Activated CD4-positive, alpha-beta T cell treated with anti-CD3 and anti-CD28 coated beads, Interleukin-2, amount 10 ng/mL, durations not matched to agents 7 days and 5 days (primary cell): Measurements from ENCODE around the gene TSC22D3. TPM values are rescaled to one million over a fixed set of nuclear protein-coding genes. Genes with fewer than 3 reads are reported as not detected.

Experiments used
- CTCF ChIA-PET: fragments of 350-600 bp; sonication (Branson Sonifier 250); formaldehyde crosslinking; loops from one replicate; lab custom pipeline; 2021; ENCODE audit warnings: antibody characterized with exemption; lab: Charles Lee
- POLR2A ChIA-PET: fragments of 350-600 bp; sonication (Branson Sonifier 250); formaldehyde crosslinking; loops from one replicate; lab custom pipeline; 2021; ENCODE audit warnings: antibody characterized with exemption; lab: Charles Lee
- DNase-seq: peaks from one replicate; pipeline ENCODE4 v3.0.0-alpha.2; 2020
- H3K27ac Mint-ChIP-seq: one replicate; pipeline ENCODE4 v1.8.0; 2021; ENCODE audit warnings: mild to moderate bottlenecking, moderate library complexity, mixed read lengths
- H3K27me3 Mint-ChIP-seq: one replicate; pipeline ENCODE4 v1.8.0; 2021; ENCODE audit warnings: mixed read lengths
- H3K36me3 Mint-ChIP-seq: one replicate; pipeline ENCODE4 v1.8.0; 2021; ENCODE audit warnings: low read depth, mixed read lengths
- H3K4me1 Mint-ChIP-seq: one replicate; pipeline ENCODE4 v1.8.0; 2021; ENCODE audit warnings: mixed read lengths
- H3K4me3 Mint-ChIP-seq: one replicate; pipeline ENCODE4 v1.8.0; 2021; ENCODE audit warnings: mild to moderate bottlenecking, moderate library complexity, mixed read lengths
- H3K9me3 Mint-ChIP-seq: one replicate; pipeline ENCODE4 v1.8.0; 2021; ENCODE audit warnings: mixed read lengths
- total RNA-seq, 2 experiments: library from RNA; stranded (reverse); gene quantifications; one replicate each; pipeline ENCODE4 v1.2.3, GENCODE V29; 2021

TSC22D3 gene
- total RNA-seq, 2 experiments from 2014 or later, result 36.5 to 41.9 TPM

DNA sequence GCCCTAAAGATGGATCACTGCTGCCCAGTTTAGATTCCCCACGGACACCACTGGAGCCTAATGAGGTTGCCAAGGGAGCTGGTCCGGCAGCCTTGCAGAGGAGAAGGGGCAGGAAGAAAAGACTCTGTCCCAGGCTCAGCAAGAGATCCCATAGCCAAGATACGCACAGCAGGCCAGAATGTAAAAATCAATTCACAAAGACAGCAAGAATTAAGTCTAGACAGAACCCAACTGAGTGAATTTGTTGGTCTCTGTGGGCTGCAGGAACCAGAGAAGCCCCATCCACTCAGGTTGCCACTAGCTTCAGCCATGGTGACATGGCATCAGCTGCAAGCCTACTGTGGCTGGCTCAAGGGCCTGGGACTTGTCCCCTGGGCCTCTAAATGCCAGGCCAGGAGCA lies 22.9 kb downstream of the TSC22D3 start:
- CTCF ChIA-PET, result interaction anchor here (1.1 to 1.4 kb wide), 4 partner anchors 9 to 87 kb away, joined by 3 to 4 read pairs (median 3); partner anchors contain the start of gene NCBP2L
- Mint-ChIP-seq H3K27ac (no peak overlapping the region), H3K27me3 (no peaks in the 10 kb centered on the region), H3K4me3 (no peak overlapping the region), H3K9me3 (no peaks in the 10 kb centered on the region), H3K36me3 (no peaks in the 10 kb centered on the region), H3K4me1 (peaks cover 8% of the 10 kb centered on the region)
- POLR2A ChIA-PET, result interaction anchor here (0.7 kb wide), 1 partner anchor 10 kb away, joined by 3 read pairs; no protein-coding TSS in a partner anchor
- DNase-seq, result no peak

DNA sequence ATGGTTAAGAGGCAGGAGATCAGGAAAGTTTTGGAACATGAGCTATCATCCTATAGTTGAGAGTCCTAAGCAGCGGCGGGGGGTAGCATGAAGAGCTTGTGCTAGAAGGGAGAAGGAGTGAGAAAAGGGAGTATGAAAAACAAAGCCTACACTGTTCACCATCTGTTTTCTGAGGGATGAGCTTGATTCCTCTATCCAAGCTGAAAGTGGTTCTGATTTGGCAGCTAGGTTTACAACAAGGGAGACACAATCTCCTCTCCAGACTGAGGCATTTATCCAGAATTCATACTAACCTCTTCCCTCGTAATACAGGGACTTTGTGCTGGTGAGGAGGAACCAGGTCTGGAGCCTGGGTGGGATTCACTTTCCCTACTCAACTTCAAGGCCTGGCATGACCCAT lies 23.5 kb downstream of the TSC22D3 start:
- DNase-seq, result no peak
- POLR2A ChIA-PET, result interaction anchor here (0.7 kb wide), 1 partner anchor 10 kb away, joined by 3 read pairs; no protein-coding TSS in a partner anchor
- Mint-ChIP-seq H3K9me3 (no peaks in the 10 kb centered on the region), H3K27me3 (no peaks in the 10 kb centered on the region), H3K4me1 (peaks cover 8% of the 10 kb centered on the region), H3K36me3 (no peaks in the 10 kb centered on the region), H3K4me3 (no peak overlapping the region), H3K27ac (no peak overlapping the region)
- CTCF ChIA-PET, result interaction anchor here (1.1 to 2.7 kb wide), 5 partner anchors 10 to 87 kb away, joined by 3 to 8 read pairs (median 3); partner anchors contain the start of gene NCBP2L

DNA sequence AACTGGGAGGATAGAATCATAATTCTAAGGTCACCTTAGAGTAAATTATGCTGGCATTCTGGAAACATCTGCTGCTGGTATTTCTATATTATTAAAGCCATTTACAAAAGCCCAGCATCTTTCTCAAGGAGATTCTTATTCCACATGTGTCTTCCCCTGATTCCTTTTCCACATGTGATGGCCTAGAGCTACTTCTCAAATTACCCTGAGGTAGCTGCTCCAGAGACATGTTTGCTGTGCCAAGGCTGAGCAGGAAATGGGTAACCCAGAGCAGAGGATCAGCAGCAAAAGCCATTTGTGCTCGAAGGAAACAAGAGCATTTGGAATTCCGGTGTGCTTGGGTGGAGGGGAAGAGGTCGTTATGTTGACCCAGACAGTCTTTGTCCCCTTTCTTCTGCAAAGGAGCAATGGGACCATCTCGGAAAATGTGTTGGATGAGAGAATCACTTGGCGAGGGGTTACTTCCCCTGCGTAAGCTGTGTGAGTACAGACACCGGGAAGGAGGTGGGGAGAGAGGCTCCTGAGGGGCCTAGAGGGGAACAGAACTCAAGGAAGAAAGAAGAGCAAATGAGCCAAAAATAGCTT lies 24.6 kb downstream of the TSC22D3 start:
- DNase-seq, result no peak
- H3K4me3 Mint-ChIP-seq, result no peak overlapping the region
- CTCF ChIA-PET, result interaction anchor here (0.7 to 2.7 kb wide), 3 partner anchors 13 to 33 kb away, joined by 3 to 8 read pairs (median 4); no protein-coding TSS in a partner anchor
- POLR2A ChIA-PET, result no interaction called here
- no peaks in the 10 kb centered on the region for H3K27me3 Mint-ChIP-seq
- no peak overlapping the region for H3K27ac Mint-ChIP-seq
- H3K36me3 Mint-ChIP-seq, result no peaks in the 10 kb centered on the region
- H3K9me3 Mint-ChIP-seq, result no peaks in the 10 kb centered on the region
- peaks cover 8% of the 10 kb centered on the region for H3K4me1 Mint-ChIP-seq

DNA sequence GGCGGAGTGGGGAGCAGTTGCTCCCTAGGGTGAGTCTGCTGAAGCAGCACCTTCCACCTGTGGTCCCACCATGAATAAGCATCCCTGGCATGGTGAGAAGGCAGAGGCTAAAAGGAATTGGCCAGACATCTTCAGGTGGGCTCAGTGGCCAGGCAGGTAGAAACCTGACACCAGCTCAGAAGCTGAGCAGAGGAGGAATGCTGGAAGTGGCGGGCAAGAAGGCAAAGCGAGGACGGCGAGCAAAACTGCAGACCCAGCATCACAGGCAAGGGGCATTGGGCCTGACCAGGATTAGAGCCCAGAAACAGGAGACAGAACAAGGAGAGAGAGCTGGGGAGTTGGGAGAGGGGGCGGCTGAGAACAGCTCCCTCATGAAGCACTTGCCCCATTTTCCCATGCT lies 25.3 kb downstream of the TSC22D3 start:
- H3K36me3 Mint-ChIP-seq, result no peaks in the 10 kb centered on the region
- no peak for DNase-seq
- CTCF ChIA-PET, result interaction anchor here (1.3 to 2.7 kb wide), 2 partner anchors 13 to 33 kb away, joined by 4 to 8 read pairs; no protein-coding TSS in a partner anchor
- POLR2A ChIA-PET, result no interaction called here
- H3K4me1 Mint-ChIP-seq, result peaks cover 2% of the 10 kb centered on the region
- no peak overlapping the region for H3K27ac Mint-ChIP-seq
- no peaks in the 10 kb centered on the region for H3K27me3 Mint-ChIP-seq
- H3K9me3 Mint-ChIP-seq, result no peaks in the 10 kb centered on the region
- no peak overlapping the region for H3K4me3 Mint-ChIP-seq

DNA sequence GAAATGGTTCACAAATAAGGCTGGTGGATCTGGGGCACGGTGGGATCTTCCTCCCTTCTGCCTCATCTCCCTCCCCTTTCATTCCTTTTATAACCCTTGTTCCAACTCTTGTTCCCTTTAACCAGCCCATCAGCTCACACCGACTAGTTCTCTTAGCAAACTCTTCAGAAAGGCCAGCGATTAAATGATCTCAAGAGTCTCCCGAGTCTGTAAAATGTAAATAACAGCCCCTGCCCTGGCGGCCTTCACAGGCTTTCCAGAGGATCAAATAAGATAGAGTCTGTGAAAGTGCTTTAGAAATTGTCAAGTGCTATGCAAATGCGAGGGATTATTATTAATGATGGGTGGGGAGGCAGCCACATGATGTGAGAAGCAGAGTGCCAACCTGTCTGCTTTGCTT lies 27.1 kb downstream of the TSC22D3 start:
- ChIA-PET CTCF (interaction anchor here (1.2 kb wide), 1 partner anchor 10 kb away, joined by 3 read pairs; no protein-coding TSS in a partner anchor), POLR2A (no interaction called here)
- H3K27ac Mint-ChIP-seq, result peak overlapping the region; percentile 46
- no peaks in the 10 kb centered on the region for H3K4me1 Mint-ChIP-seq
- H3K9me3 Mint-ChIP-seq, result no peaks in the 10 kb centered on the region
- no peaks in the 10 kb centered on the region for H3K27me3 Mint-ChIP-seq
- H3K4me3 Mint-ChIP-seq, result no peak overlapping the region
- H3K36me3 Mint-ChIP-seq, result no peaks in the 10 kb centered on the region
- no peak for DNase-seq

DNA sequence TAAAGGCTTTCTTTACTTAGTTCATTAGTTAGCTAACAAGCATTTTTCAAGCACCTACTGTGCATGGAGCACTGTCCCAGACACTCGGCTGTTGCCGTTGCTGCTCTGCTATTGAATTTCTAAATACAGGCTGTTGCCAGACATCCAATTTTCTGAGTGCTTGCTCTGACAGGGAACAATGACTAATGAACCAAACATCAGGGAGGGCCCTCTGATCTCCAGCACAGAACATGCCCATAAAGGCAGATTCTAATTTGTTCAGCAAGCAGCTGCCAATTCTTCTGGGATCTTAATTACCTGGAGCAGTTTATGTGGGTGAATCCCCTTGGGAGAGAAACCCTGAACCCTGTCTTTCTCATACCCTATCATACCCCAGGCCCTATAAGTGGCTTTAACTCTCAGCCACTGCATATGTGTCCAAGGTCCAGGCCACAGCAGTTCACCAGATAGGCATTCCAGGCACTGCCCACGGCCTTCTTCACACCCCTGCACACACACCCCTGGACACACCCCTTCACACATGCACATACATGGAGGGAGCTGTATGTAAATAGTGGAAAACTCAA lies 27.9 kb downstream of the TSC22D3 start:
- ChIA-PET POLR2A (no interaction called here), CTCF (interaction anchor here (1.2 kb wide), 1 partner anchor 9 kb away, joined by 3 read pairs; no protein-coding TSS in a partner anchor)
- Mint-ChIP-seq H3K9me3 (no peaks in the 10 kb centered on the region), H3K27me3 (no peaks in the 10 kb centered on the region), H3K36me3 (no peaks in the 10 kb centered on the region), H3K4me1 (peaks cover 1% of the 10 kb centered on the region), H3K27ac (no peak overlapping the region), H3K4me3 (no peak overlapping the region)
- DNase-seq, result no peak

DNA sequence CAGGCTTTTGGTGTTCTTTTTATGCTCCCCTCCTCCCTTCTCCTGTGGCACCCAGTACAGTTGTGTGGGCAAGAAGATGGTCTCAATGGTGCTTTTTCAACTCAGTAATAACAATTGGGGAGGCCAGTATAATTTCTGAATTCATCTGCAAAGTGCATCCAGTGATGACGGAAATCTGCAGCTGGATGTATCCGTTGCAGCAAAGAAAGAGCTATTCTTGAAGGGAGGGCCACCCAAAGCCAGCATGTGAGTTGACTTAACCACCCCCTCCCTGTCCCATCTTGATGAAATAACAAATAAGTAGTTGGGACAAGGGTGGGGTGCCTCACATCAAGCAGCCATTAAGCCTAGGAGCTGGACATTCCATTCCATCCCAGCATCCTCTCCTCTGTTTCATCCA lies 30.7 kb downstream of the TSC22D3 start:
- POLR2A ChIA-PET, result no interaction called here
- CTCF ChIA-PET, result interaction anchor here (1.5 kb wide), 1 partner anchor 31 kb away, joined by 4 read pairs; the partner anchor contains the start of gene TSC22D3
- Mint-ChIP-seq H3K4me3 (no peak overlapping the region), H3K4me1 (peaks cover 25% of the 10 kb centered on the region), H3K27ac (no peak overlapping the region), H3K27me3 (peaks cover 3% of the 10 kb centered on the region), H3K9me3 (no peaks in the 10 kb centered on the region), H3K36me3 (no peaks in the 10 kb centered on the region)
- no peak for DNase-seq

DNA sequence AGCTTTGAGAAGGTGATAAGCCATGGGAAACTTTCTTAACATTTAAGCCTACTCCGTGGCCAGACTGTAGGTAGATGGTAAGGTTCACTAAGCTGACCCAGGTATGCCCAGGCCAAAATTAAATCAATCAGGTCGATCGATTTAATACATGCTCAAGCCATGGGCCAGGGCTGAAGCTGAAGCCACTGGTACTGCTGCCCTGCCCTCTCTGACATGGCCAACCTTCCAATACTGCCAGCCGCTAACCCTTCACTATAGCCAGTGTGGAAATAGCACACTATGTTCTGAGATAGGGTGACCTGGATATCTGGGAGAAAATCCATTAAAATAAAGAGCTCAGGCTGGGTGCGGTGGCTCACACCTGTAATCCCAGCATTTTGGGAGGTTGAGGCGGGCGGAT lies 31.6 kb downstream of the TSC22D3 start:
- peaks cover 3% of the 10 kb centered on the region for H3K27me3 Mint-ChIP-seq
- no peaks in the 10 kb centered on the region for H3K9me3 Mint-ChIP-seq
- peaks cover 26% of the 10 kb centered on the region for H3K4me1 Mint-ChIP-seq
- POLR2A ChIA-PET, result interaction anchor here (0.7 kb wide), 1 partner anchor 121 kb away, joined by 4 read pairs; no protein-coding TSS in a partner anchor
- no peak for DNase-seq
- H3K27ac Mint-ChIP-seq, result peak overlapping the region; percentile 36
- CTCF ChIA-PET, result interaction anchor here (0.9 to 1.5 kb wide), 3 partner anchors 12 to 32 kb away, joined by 3 to 4 read pairs (median 4); partner anchors contain the start of gene TSC22D3
- H3K4me3 Mint-ChIP-seq, result no peak overlapping the region
- H3K36me3 Mint-ChIP-seq, result no peaks in the 10 kb centered on the region

DNA sequence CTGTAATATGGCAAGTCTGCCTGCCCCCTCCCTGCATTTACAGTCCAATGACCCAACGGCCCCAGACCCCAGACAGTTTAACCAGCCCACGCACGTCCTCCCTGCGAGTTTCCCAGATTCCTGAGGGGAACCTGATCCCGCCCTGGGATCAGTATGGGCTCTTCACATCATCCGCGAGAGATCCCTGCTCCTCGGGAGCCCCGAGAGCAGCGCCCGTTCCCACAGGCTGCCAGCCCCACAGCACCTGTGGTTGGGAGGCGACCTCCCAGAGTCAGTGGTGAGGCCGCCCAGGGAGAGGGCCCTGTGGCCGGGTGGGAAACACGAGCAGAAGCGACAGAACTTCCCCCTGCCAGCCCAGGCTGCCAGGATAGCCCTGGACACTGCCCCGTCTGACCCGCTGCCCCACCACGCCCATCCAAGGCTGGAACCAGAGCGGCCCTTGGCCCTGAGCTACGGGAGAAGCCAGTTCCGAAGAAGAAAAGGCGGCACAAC lies 32.8 kb downstream of the TSC22D3 start:
- no peaks in the 10 kb centered on the region for H3K9me3 Mint-ChIP-seq
- peaks cover 3% of the 10 kb centered on the region for H3K27me3 Mint-ChIP-seq
- CTCF ChIA-PET, result interaction anchor here (0.8 to 1.6 kb wide), 2 partner anchors 14 to 19 kb away, joined by 3 to 5 read pairs; no protein-coding TSS in a partner anchor
- no peak for DNase-seq
- H3K36me3 Mint-ChIP-seq, result no peaks in the 10 kb centered on the region
- peak overlapping the region; percentile 70 for H3K4me3 Mint-ChIP-seq
- peak overlapping the region; percentile 96 for H3K27ac Mint-ChIP-seq
- POLR2A ChIA-PET, result interaction anchor here (0.6 kb wide), 1 partner anchor 10 kb away, joined by 3 read pairs; no protein-coding TSS in a partner anchor
- H3K4me1 Mint-ChIP-seq, result peaks cover 26% of the 10 kb centered on the region

DNA sequence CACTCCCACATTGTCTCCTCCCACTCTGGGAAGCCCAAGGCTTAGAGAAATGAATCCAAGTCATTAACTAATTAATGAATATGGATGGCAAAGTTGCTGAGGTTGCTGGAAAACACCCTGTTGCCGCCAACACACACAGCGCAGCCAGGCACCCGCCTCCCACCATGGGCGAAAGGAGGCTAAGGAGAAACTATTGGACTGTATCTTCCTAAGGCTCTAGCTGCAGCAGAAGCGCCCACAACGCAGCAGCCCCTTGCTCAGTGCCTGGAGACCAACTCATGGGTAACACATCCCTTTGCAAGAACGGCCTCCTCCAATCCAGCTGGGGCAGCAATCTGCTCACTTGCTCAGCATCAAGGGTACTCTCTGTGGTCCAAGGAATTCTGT lies 34.2 kb downstream of the TSC22D3 start:
- Mint-ChIP-seq H3K4me1 (peaks cover 26% of the 10 kb centered on the region), H3K27me3 (peaks cover 3% of the 10 kb centered on the region), H3K4me3 (peak overlapping the region; percentile 70), H3K9me3 (no peaks in the 10 kb centered on the region), H3K27ac (peak overlapping the region; percentile 96), H3K36me3 (no peaks in the 10 kb centered on the region)
- ChIA-PET CTCF (interaction anchor here (0.7 to 1.6 kb wide), 7 partner anchors 8 to 82 kb away, joined by 3 to 6 read pairs (median 5); no protein-coding TSS in a partner anchor), POLR2A (interaction anchor here (0.5 kb wide), 1 partner anchor 73 kb away, joined by 5 read pairs; no protein-coding TSS in a partner anchor)
- DNase-seq, result no peak

DNA sequence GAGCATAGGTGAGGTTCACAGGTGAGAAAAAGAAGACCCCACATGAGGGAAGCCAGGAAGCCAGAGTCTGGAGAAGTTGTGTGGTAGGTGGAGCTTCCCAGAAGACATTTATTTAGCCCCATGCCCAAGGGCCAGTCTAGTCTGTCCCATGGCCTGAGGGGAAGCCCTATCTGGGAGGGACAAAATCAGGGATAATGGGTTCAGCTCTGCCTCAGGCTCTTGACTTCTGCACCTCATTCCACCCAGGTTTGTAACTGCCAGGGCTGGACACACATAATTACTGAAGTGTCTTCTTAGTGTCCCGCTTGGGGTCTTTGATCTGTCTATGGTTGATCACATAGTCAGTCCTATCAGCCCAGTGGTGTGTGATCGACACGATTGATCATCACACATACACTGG lies 36.0 kb downstream of the TSC22D3 start:
- CTCF ChIA-PET, result interaction anchor here (1.2 to 1.5 kb wide), 3 partner anchors 10 to 76 kb away, joined by 3 to 9 read pairs (median 3); no protein-coding TSS in a partner anchor
- peaks cover 3% of the 10 kb centered on the region for H3K27me3 Mint-ChIP-seq
- H3K4me1 Mint-ChIP-seq, result peaks cover 28% of the 10 kb centered on the region
- DNase-seq, result no peak
- H3K27ac Mint-ChIP-seq, result no peak overlapping the region
- no peaks in the 10 kb centered on the region for H3K9me3 Mint-ChIP-seq
- H3K36me3 Mint-ChIP-seq, result no peaks in the 10 kb centered on the region
- H3K4me3 Mint-ChIP-seq, result no peak overlapping the region
- POLR2A ChIA-PET, result no interaction called here

DNA sequence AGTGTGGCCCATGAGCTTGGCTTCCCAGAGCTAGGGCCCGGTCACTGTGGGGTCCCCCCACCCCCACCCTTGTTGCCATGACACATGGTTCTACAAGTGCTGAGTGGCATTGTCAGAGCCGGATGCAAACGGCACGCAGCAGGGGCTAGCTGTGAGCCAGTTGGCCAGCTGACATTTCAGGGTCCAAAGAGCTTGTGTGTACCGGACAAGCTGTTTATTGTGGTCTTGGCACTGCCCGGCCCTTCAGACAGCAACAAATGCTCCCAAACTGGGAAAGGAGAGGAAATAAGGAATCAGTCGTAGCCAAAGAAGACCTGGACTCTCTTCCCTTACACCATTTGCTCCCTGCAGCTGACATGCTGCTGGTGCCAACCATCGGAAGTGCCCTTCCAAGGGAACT lies 36.8 kb downstream of the TSC22D3 start:
- ChIA-PET CTCF (interaction anchor here (1.0 kb wide), 1 partner anchor 10 kb away, joined by 3 read pairs; no protein-coding TSS in a partner anchor), POLR2A (no interaction called here)
- Mint-ChIP-seq H3K27me3 (peaks cover 3% of the 10 kb centered on the region), H3K4me3 (no peak overlapping the region), H3K36me3 (no peaks in the 10 kb centered on the region), H3K9me3 (no peaks in the 10 kb centered on the region), H3K27ac (no peak overlapping the region), H3K4me1 (peaks cover 28% of the 10 kb centered on the region)
- no peak for DNase-seq
